Endodermal cell (in vitro differentiated cells): Measurements from ENCODE around the gene ITGA7. TPM values are rescaled to one million over a fixed set of nuclear protein-coding genes. Genes with fewer than 3 reads are reported as not detected.

Experiments
- DNase-seq: peaks from one replicate; pipeline ENCODE4 v3.0.0-alpha.2; 2017
- H3K27ac ChIP-seq: 2 replicates; pipeline ENCODE4 v1.5.1; 2013; ENCODE audit warnings: mild to moderate bottlenecking, low read depth, low read length, moderate library complexity
- H3K27me3 ChIP-seq: 2 replicates; pipeline ENCODE4 v1.6.1; 2013; ENCODE audit warnings: mild to moderate bottlenecking, low read length, moderate library complexity; ENCODE audit not compliant: insufficient read depth, control insufficient read depth, poor library complexity, severe bottlenecking
- H3K36me3 ChIP-seq: 2 replicates; pipeline ENCODE4 v1.7.0; 2013; ENCODE audit warnings: mild to moderate bottlenecking, low read length, moderate library complexity; ENCODE audit not compliant: control insufficient read depth, insufficient read depth
- H3K4me1 ChIP-seq: one replicate; pipeline ENCODE4 v1.7.0; 2013; ENCODE audit warnings: low read length; ENCODE audit not compliant: control insufficient read depth, insufficient read depth
- H3K4me3 ChIP-seq: 2 replicates; pipeline ENCODE4 v1.5.1; 2013; ENCODE audit warnings: mild to moderate bottlenecking, low read length, moderate library complexity
- H3K9ac ChIP-seq: 2 replicates; pipeline ENCODE4 v1.6.1; 2013; ENCODE audit warnings: mild to moderate bottlenecking, low read length, moderate library complexity; ENCODE audit not compliant: poor library complexity, severe bottlenecking; ENCODE audit errors: extremely low read depth
- H3K9me3 ChIP-seq: 2 replicates; pipeline ENCODE4 v1.6.1; 2013; ENCODE audit warnings: mild to moderate bottlenecking, low read length, moderate library complexity; ENCODE audit not compliant: control insufficient read depth
- H3K27ac Mint-ChIP-seq: 2 replicates; pipeline ENCODE4 v1.8.0; 2020; ENCODE audit warnings: mixed read lengths
- H3K27me3 Mint-ChIP-seq: 2 replicates; pipeline ENCODE4 v1.8.0; 2021; ENCODE audit warnings: mild to moderate bottlenecking, mixed read lengths; ENCODE audit not compliant: insufficient read depth
- H3K36me3 Mint-ChIP-seq: 2 replicates; pipeline ENCODE4 v1.8.0; 2020; ENCODE audit warnings: low read depth, mixed read lengths
- H3K4me1 Mint-ChIP-seq: 2 replicates; pipeline ENCODE4 v1.8.0; 2020; ENCODE audit warnings: mixed read lengths
- H3K4me3 Mint-ChIP-seq: 2 replicates; pipeline ENCODE4 v1.8.0; 2020; ENCODE audit warnings: mild to moderate bottlenecking, moderate library complexity, mixed read lengths
- H3K9me3 Mint-ChIP-seq: 2 replicates; pipeline ENCODE4 v1.8.0; 2020; ENCODE audit warnings: mild to moderate bottlenecking, mixed read lengths
- CTCF ChIP-seq: fragments of 200-600 bp; sonication (generic); conservative IDR thresholded peaks from 2 replicates; pipeline ENCODE4 v1.5.0; 2021; ENCODE audit warnings: antibody characterized with exemption, mild to moderate bottlenecking
- WGBS, 2 experiments: methylation state at CpG; one replicate each; pipeline versions ENCODE4 v1.1.5 to v1.1.7; 2013; ENCODE audit warnings: missing lambda C conversion rate in 2 of 2, mixed read lengths in 1 of 2; ENCODE audit not compliant: insufficient coverage in 1 of 2, insufficient read length in 1 of 2; 5-methylcytosine and 5-hydroxymethylcytosine counted together
- long read RNA-seq, 4 experiments: library from polyadenylated mRNA in 2 of 4; library from RNA in 1 of 4; library from capped mRNA in 1 of 4; stranded (forward) in 3 of 4; unstranded in 1 of 4; transcript quantifications; one replicate each; pipeline ENCODE4 v2.0.0, GENCODE V29; 2020 to 2021; ENCODE audit warnings: inconsistent platforms in 1 of 4
- polyA plus RNA-seq, 2 experiments: library from polyadenylated mRNA; stranded (reverse); fragments of 50-300 nt; gene quantifications; one replicate each; pipeline ENCODE4 v1.2.3, GENCODE V29; 2013
- total RNA-seq, 2 donors: library from RNA; stranded (reverse); fragmentation: NEBNext Ultra II Directional in 1 of 2; extraction: Animal tissue kit (Norgen Biotek cat#: 25700) in 1 of 2; gene quantifications; 2 replicates in 1 of 2; 3 replicates in 1 of 2; pipeline ENCODE4 v1.2.1, GENCODE V29; 2021

The ITGA7 gene
- total RNA-seq, result 100 to 1,000 TPM; 106 to 122 TPM
- polyA plus RNA-seq (2013, experiment 1 of 2), result 77.3 TPM
- 71.6 TPM for polyA plus RNA-seq (2013, experiment 2 of 2)
- long read RNA-seq, experiment 1, partial matches to known transcripts, result 3 of 8 reads
- long read RNA-seq, experiment 1, other reads (novel, unspliced or antisense), result 5 of 8 reads
- long read RNA-seq, experiment 2, full-length matches to known transcripts, result 1 of 23 reads
- long read RNA-seq, experiment 2, partial matches to known transcripts, result 16 of 23 reads
- long read RNA-seq, experiment 2, other reads (novel, unspliced or antisense), result 6 of 23 reads
- long read RNA-seq, experiment 3, partial matches to known transcripts, result 10 of 16 reads
- long read RNA-seq, experiment 3, other reads (novel, unspliced or antisense), result 6 of 16 reads
- long read RNA-seq, experiment 4, result 0 reads

GRCh38 chr12:55707841-55708694 lies at the start of gene ITGA7:
Gene ITGA7, minus strand, starts transcription at chr12:55707904. Its CDS starts 222 bp downstream, at chr12:55707682.
- Histone ChIP-seq H3K9me3 (no peaks in the 10 kb centered on the region), H3K4me3 (peak within 1 kb of the TSS; percentile 85), H3K36me3 (no peaks in the 10 kb centered on the region), H3K27ac (no peak within 1 kb of the TSS), H3K27me3 (peaks cover 47% of the 10 kb centered on the region), H3K4me1 (no peaks in the 10 kb centered on the region), H3K9ac (peak within 1 kb of the TSS; percentile 41)
- Mint-ChIP-seq H3K9me3 (no peaks in the 10 kb centered on the region), H3K36me3 (no peaks in the 10 kb centered on the region), H3K27me3 (peaks cover 65% of the 10 kb centered on the region), H3K27ac (peak within 1 kb of the TSS; percentile 78), H3K4me3 (peak within 1 kb of the TSS; percentile 86), H3K4me1 (peaks cover 35% of the 10 kb centered on the region)
- WGBS, 2 experiments, result 1 to 2% methylated on average over 5 to 31 of the region's 39 CpGs
- peak; percentile 100 for DNase-seq
- no peak for TF ChIP-seq CTCF

GRCh38 chr12:55755246-55755645 lies 47.5 kb upstream of the ITGA7 start:
- TF ChIP-seq CTCF, result no peak
- peaks cover 10% of the 10 kb centered on the region for H3K9me3 Mint-ChIP-seq
- peaks cover 86% of the 10 kb centered on the region for H3K36me3 ChIP-seq
- WGBS, 2 experiments, result 66 to 94% methylated on average over 2 of the region's 2 CpGs
- no peaks in the 10 kb centered on the region for H3K27me3 ChIP-seq
- H3K36me3 Mint-ChIP-seq, result peaks cover 71% of the 10 kb centered on the region
- H3K27ac Mint-ChIP-seq, result peak overlapping the region; percentile 64
- DNase-seq, result no peak
- peaks cover 29% of the 10 kb centered on the region for H3K4me1 ChIP-seq
- H3K27ac ChIP-seq, result peak overlapping the region; percentile 28
- H3K4me3 ChIP-seq, result no peak overlapping the region
- no peaks in the 10 kb centered on the region for H3K27me3 Mint-ChIP-seq
- H3K4me1 Mint-ChIP-seq, result peaks cover 42% of the 10 kb centered on the region
- H3K9me3 ChIP-seq, result peaks cover 16% of the 10 kb centered on the region
- H3K9ac ChIP-seq, result peak overlapping the region; percentile 41
- no peak overlapping the region for H3K4me3 Mint-ChIP-seq

GRCh38 chr12:55748230-55748993 lies 40.7 kb upstream of the ITGA7 start:
- peaks cover 3% of the 10 kb centered on the region for H3K4me1 ChIP-seq
- peaks cover 50% of the 10 kb centered on the region for H3K36me3 Mint-ChIP-seq
- no peak overlapping the region for H3K4me3 ChIP-seq

More at GRCh38 chr12:55748230-55748993, 40.7 kb upstream of the ITGA7 start:
- H3K27ac Mint-ChIP-seq, result no peak overlapping the region
- peaks cover 35% of the 10 kb centered on the region for H3K4me1 Mint-ChIP-seq
- H3K36me3 ChIP-seq, result peaks cover 66% of the 10 kb centered on the region
- no peak for TF ChIP-seq CTCF
- DNase-seq, result peak; percentile 45
- H3K27me3 Mint-ChIP-seq, result no peaks in the 10 kb centered on the region
- no peaks in the 10 kb centered on the region for H3K27me3 ChIP-seq
- H3K27ac ChIP-seq, result no peak overlapping the region
- H3K9me3 Mint-ChIP-seq, result no peaks in the 10 kb centered on the region
- no peaks in the 10 kb centered on the region for H3K9me3 ChIP-seq
- WGBS, 2 experiments, result 94 to 97% methylated on average over 14 to 18 of the region's 18 CpGs
- no peak overlapping the region for H3K9ac ChIP-seq
- no peak overlapping the region for H3K4me3 Mint-ChIP-seq
